Ovary (tissue), 9 donors: ENCODE results near the gene PLAGL1. TPM values are rescaled to one million over a fixed set of nuclear protein-coding genes. Genes with fewer than 3 reads are reported as not detected.
A peak's percentile ranks its signal among the peaks of the same experiment; 100 is the strongest.
"Not testable (repeated sequence)": the region's sequence is repeated elsewhere in the genome, so short reads cannot be mapped to it uniquely, and the experiment has no call there.

Source experiments
- DNase-seq, 5 donors: peaks; one replicate each; pipeline ENCODE4 v3.0.0-alpha.2; 2019 to 2020
- H3K27ac ChIP-seq, 2 donors: fragments of 200-600 bp; one replicate each; pipeline versions ENCODE4 v1.5.1 to v1.8.0; 2019 to 2022
- H3K27me3 ChIP-seq: fragments of 200-600 bp; one replicate; pipeline ENCODE4 v1.8.0; 2022
- H3K36me3 ChIP-seq: fragments of 200-600 bp; sonication (generic); one replicate; pipeline ENCODE4 v1.5.1; 2019
- H3K4me1 ChIP-seq: one replicate; pipeline ENCODE4 v1.8.1; 2013; ENCODE audit warnings: mild to moderate bottlenecking, moderate library complexity; ENCODE audit not compliant: insufficient read depth
- H3K4me3 ChIP-seq: fragments of 200-600 bp; sonication (generic); one replicate; pipeline ENCODE4 v1.5.1; 2017
- H3K9me3 ChIP-seq, 2 donors: fragments of 200-600 bp in 1 of 2; sonication (generic) in 1 of 2; one replicate each; pipeline versions ENCODE4 v1.5.1 to v1.8.1; 2013 to 2019; ENCODE audit warnings: mild to moderate bottlenecking in 1 of 2, moderate library complexity in 1 of 2
- CTCF ChIP-seq, 3 donors: fragments of 450-650 bp in 2 of 3; fragments of 200-600 bp in 1 of 3; IDR thresholded peaks; one replicate each; pipeline versions ENCODE4 v1.5.1 to v1.8.0; 2016 to 2022; ENCODE audit warnings: antibody characterized with exemption in 3 of 3, mild to moderate bottlenecking in 1 of 3
- EP300 ChIP-seq: sonication (generic); formaldehyde crosslinking; IDR thresholded peaks from one replicate; pipeline ENCODE4 v1.6.1; 2017; ENCODE audit warnings: antibody characterized with exemption
- POLR2A ChIP-seq: fragments of 450-650 bp; IDR thresholded peaks from one replicate; pipeline ENCODE4 v1.6.1; 2017; ENCODE audit warnings: antibody characterized with exemption, mild to moderate bottlenecking, moderate library complexity
- WGBS, 3 donors: extraction: QIAGEN DNeasy Blood & Tissue Kit in 1 of 3; methylation state at CpG; one replicate each; pipeline versions ENCODE4 v1.1.5 to v1.1.7; 2013 to 2017; 5-methylcytosine and 5-hydroxymethylcytosine counted together
- intact Hi-C, 4 donors: fragments of 100-400 bp; cut with DNase I; formaldehyde crosslinking; loops; one replicate each; pipeline versions ENCODE4 v1.11.0 to v1.15.1; 2022 to 2023
- polyA plus RNA-seq, 2 donors: library from polyadenylated mRNA; stranded (reverse); fragments of 200-250 nt in 1 of 2; fragments of 350-450 nt in 1 of 2; fragmentation: Illumina TruSeq in 1 of 2; extraction: RNeasy Lipid Tissue Mini Kit (QIAGEN cat#74804) in 1 of 2; gene quantifications; one replicate each; pipeline ENCODE4 v1.2.3, GENCODE V29; 2013 to 2014
- total RNA-seq, 7 donors: library from RNA; depleted of rRNA in 2 of 7; stranded (reverse); fragments of >200 nt in 2 of 7; fragmentation: NEBNext Ultra II Directional in 3 of 7; extraction: Animal tissue kit (Norgen Biotek cat#: 25700) in 3 of 7; gene quantifications; one replicate each; pipeline versions ENCODE4 v1.1.0 to v1.2.4, GENCODE V29; 2016 to 2023
- donor health status: DM: no; HTN: no; CAD: no; lungs with moderate emphysema.
- donor health status: DM: no; HTN: no; CAD: no.
- donor health status: Bipolar disorder and iron deficiency.
- donor health status: DM: yes; HTN: yes; CAD: no.
- donor health status: DM: no; HTN: no; CAD: no.
- donor health status: DM: yes; HTN: yes; CAD: no.

The PLAGL1 gene
- total and polyA plus RNA-seq, 9 donors: 17.8 to 53.4 (median 32.1) TPM

- H3K9me3 ChIP-seq: no peaks in the 10 kb centered on the region
- no peak for TF ChIP-seq EP300
- no peaks in the 10 kb centered on the region for H3K36me3 ChIP-seq
- 64 to 77% (median 68%) methylated on average over 1 of the region's 1 CpG for WGBS, 3 donors
- no peak for DNase-seq
- H3K27me3 ChIP-seq: no peaks in the 10 kb centered on the region
- H3K4me1 ChIP-seq: no peaks in the 10 kb centered on the region
- intact Hi-C loops: no loop called here
- no peak overlapping the region for H3K27ac ChIP-seq
- H3K4me3 ChIP-seq: no peak overlapping the region
These were observed 41.3 kb upstream of the PLAGL1 start for GRCh38 chr6:144049386-144049785.

DNA sequence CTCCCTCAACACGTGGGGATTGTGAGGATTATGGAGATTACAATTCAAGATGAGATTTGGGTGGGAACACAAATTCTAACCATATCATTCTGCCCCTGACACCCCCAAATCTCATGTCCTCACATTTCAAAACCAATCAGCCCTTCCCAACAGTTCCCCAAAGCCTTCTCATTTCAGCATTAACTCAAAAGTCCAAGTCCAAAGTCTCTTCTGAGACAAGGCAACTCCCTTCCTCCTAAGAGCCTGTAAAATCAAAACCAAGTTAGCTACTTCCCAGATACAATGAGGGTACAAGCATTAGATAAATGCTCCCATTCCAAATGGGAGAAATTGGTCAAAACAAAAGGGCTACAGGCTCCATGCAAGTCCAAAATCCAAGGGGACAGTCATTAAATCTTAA is 39.6 kb upstream of the PLAGL1 start:
- TF ChIP-seq POLR2A (no peak), EP300 (no peak), CTCF (IDR thresholded peaks at IDR 0.05) (no peak)
- no peak overlapping the region for H3K4me3 ChIP-seq
- no peak for DNase-seq
- H3K4me1 ChIP-seq: no peaks in the 10 kb centered on the region
- 59 to 65% (median 60%) methylated on average over 1 of the region's 1 CpG for WGBS, 3 donors
- no peaks in the 10 kb centered on the region for H3K9me3 ChIP-seq
- H3K27ac ChIP-seq: no peak overlapping the region
- intact Hi-C loops: no loop called here
- H3K27me3 ChIP-seq: no peaks in the 10 kb centered on the region
- H3K36me3 ChIP-seq: no peaks in the 10 kb centered on the region

DNA sequence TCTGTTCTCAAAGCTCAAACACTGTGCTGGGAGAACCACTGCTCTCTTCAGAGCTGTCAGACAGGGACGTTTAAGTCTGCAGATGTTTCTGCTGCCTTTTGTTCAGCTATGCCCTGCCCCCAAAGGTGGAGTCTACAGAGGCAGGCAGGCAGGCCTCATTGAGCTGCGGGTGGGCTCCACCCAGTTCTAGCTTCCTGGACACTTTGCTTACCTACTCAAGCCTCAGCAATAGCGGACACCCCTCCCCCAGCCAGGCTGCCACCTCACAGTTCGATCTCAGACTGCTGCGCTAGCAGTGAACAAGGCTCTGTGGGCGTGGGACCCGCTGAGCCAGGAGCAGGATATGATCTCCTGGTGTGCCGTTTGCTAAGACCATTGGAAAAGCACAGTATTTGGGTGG is 38.6 kb upstream of the PLAGL1 start:
- H3K4me3 ChIP-seq, H3K27ac ChIP-seq, H3K27me3 ChIP-seq, DNase-seq, intact Hi-C loops, H3K9me3 ChIP-seq, H3K36me3 ChIP-seq, H3K4me1 ChIP-seq: not testable (repeated sequence)
- 84 to 87% (median 86%) methylated on average over 8 of the region's 8 CpGs for WGBS, 3 donors

- H3K27me3 ChIP-seq, H3K4me1 ChIP-seq, H3K4me3 ChIP-seq, DNase-seq, H3K36me3 ChIP-seq, H3K9me3 ChIP-seq, intact Hi-C loops, H3K27ac ChIP-seq: not testable (repeated sequence)
- 78 to 90% (median 85%) methylated on average over 2 of the region's 2 CpGs for WGBS, 3 donors
These were observed 36.9 kb upstream of the PLAGL1 start for GRCh38 chr6:144044989-144045388.

GRCh38 chr6:144036835-144037195 is 28.8 kb upstream of the PLAGL1 start:
- H3K27ac ChIP-seq: no peak overlapping the region
- H3K27me3 ChIP-seq: no peaks in the 10 kb centered on the region
- H3K36me3 ChIP-seq: no peaks in the 10 kb centered on the region
- no peak overlapping the region for H3K4me3 ChIP-seq
- TF ChIP-seq CTCF (IDR thresholded peaks at IDR 0.05) (no peak), POLR2A (no peak), EP300 (no peak)
- no peak for DNase-seq
- H3K9me3 ChIP-seq: no peaks in the 10 kb centered on the region
- WGBS, 3 donors: 67 to 77% (median 73%) methylated on average over 3 of the region's 3 CpGs
- H3K4me1 ChIP-seq: peaks cover 6% of the 10 kb centered on the region
- intact Hi-C loops: no loop called here

GRCh38 chr6:144036064-144036834 is 28.2 kb upstream of the PLAGL1 start:
- no peak for DNase-seq
- no peaks in the 10 kb centered on the region for H3K9me3 ChIP-seq
- intact Hi-C loops: no loop called here
- H3K27me3 ChIP-seq: no peaks in the 10 kb centered on the region
- no peak overlapping the region for H3K27ac ChIP-seq
- no peak for TF ChIP-seq CTCF (IDR thresholded peaks at IDR 0.05)
- TF ChIP-seq EP300: no peak
- TF ChIP-seq POLR2A: no peak
- H3K4me3 ChIP-seq: peak overlapping the region; percentile 14
- WGBS, 3 donors: 22 to 31% (median 30%) methylated on average over 8 of the region's 8 CpGs
- peaks cover 6% of the 10 kb centered on the region for H3K4me1 ChIP-seq
- no peaks in the 10 kb centered on the region for H3K36me3 ChIP-seq
